HG02870 (cell line): ENCODE results near the gene TBC1D5.
A peak's percentile ranks its signal among the peaks of the same experiment; 100 is the strongest.
"Not testable (repeated sequence)": the region's sequence is repeated elsewhere in the genome, so short reads cannot be mapped to it uniquely, and the experiment has no call there.

ENCODE experiments used
- ATAC-seq: cut with Tn5 transposase; IDR thresholded peaks from one replicate; pipeline ENCODE4 v1.9.1; 2021; ENCODE audit warnings: mild to moderate bottlenecking, moderate library complexity; ENCODE audit not compliant: unreplicated experiment

Gene TBC1D5

GRCh38 chr3:17372362-17373210, 369.8 kb downstream of the TBC1D5 start:
- no peak for ATAC-seq

DNA sequence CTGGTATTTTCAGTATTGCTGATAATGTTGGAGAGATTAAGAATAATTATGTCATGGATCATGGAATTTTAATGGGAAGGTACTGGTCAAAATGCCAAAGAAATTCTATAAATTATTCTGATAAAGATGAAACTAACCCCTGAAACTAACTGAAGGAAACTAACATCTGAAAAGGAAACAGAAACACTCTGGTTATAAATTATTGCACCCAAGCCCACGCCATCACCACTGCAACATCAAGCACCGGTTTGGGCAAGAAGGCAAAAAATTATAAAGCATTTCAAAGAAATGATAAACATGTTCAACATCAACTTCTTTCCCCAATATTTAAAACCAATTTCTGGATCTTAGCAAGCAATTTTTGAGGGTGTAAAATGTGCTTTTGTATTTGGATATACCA, 372.5 kb downstream of the TBC1D5 start:
- ATAC-seq: no peak

DNA sequence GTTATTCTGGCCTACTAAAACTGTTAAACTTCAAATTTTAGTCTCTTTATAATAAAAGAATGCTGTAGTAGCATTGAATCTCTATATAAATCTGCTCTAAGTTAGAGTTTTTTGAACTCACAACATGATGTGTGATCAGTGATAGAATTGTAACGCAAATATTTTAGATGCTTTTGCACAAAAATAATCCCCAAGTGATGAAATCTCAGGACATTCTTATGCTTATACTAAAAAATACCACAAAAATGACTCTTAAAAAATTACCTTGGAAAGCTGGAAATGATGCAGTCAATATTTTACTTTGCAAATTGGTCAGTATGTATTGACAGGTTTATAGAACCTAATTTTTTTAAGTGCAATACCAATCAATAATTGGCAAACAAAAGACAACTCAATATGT, 375.3 kb downstream of the TBC1D5 start:
- no peak for ATAC-seq

GRCh38 chr3:17360991-17361390, 381.4 kb downstream of the TBC1D5 start:
- no peak for ATAC-seq

DNA sequence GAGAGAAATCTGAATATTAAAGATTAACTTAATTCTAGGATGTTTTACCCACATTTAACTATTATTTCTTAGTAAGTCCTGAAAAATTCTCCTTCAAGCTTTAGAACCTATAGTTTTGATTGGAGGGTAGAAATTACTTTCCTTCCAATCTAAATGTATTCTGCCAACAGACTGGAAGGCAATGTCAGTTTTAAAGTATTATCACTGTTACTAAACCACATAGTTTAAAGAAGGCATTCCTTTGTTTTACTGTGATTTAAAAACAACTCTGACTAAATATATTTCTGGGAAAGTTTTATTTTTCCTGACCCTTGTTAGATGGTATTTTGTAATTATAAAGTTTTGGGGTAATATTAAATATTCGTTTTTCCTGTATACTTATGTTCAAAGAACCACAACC, 382.5 kb downstream of the TBC1D5 start:
- no peak for ATAC-seq

GRCh38 chr3:17357035-17357710, 385.3 kb downstream of the TBC1D5 start:
- ATAC-seq: no peak

DNA sequence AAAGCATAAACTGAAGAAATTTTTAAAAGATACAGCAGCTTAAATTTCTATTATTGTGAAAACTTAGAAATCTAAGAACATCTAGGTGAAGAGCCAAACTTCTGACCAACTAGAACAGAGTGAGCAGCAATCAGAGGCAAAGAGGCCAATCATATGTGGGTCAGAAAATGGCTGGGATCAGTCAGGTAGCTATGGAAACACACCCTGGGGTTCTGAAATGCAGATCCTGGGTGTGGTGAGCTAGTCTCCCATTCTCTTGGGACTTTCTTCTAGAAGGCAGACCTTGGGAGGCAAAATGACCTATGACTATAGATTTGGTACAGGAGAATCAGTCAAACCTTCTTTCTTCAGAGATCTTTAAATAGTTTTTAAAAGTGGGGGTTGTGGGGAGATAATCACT, 385.8 kb downstream of the TBC1D5 start:
- no peak for ATAC-seq

DNA sequence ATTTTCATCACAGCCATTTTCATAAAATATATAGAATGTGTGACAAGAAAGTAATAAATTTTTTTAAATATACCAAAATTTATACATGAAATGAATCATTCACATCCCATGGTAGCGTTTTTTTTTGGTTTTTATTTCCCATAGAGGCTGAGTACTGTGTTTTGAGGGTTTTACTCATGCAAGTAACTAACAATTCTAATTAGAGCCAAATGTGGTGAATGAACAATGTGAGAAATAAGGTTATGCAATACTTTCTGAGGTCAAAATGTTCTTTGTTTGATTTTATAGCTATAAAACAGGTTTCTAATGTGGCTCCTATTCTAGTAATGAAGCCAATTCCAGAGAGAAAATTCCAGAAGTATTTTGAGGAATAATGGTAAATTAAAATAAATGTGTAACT, 386.8 kb downstream of the TBC1D5 start:
- ATAC-seq: no peak

DNA sequence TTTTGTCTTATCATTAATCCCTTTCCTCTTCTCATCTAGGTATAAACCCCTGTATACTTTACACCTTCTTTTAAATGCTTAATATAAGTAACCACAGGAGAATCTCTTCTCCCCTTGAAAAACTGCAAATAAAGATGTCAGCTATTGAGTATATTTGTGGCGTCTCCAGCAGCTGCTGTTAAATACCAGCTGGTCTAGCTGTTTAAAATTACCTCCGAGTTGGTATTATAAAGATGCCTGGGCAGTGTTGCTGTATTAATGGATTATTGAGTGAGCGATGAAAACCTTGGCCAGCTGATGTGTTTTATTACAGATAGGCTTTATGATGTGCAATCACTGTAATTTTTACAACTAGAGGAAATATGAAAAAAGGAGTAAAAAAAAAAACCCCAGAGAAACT, 388.1 kb downstream of the TBC1D5 start:
- no peak for ATAC-seq

- no peak for ATAC-seq
Observed at GRCh38 chr3:17352620-17353019, 389.8 kb downstream of the TBC1D5 start.

GRCh38 chr3:17351193-17351592, 391.2 kb downstream of the TBC1D5 start:
- ATAC-seq: not testable (repeated sequence)

DNA sequence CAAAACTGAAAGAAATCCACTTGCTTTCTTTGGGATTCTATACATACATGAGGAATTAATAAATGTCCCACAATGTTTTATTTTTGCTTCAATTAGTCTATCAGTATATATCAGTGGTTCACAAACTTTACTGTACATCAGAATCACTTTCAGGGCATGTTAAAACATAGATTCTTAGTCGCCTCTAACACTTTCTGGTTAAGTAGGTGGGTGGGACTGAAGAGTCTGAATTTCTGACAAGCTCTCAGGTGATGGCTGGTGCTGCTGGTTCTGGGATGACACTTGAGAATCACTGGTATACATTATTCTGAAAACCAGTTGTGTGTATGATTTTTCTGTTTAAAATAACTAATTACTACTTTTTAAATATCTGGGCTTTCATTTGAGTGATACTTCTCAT, 393.3 kb downstream of the TBC1D5 start:
- ATAC-seq: peak; percentile 65

- ATAC-seq: no peak
Observed at GRCh38 chr3:17342119-17342518, 400.3 kb downstream of the TBC1D5 start.

DNA sequence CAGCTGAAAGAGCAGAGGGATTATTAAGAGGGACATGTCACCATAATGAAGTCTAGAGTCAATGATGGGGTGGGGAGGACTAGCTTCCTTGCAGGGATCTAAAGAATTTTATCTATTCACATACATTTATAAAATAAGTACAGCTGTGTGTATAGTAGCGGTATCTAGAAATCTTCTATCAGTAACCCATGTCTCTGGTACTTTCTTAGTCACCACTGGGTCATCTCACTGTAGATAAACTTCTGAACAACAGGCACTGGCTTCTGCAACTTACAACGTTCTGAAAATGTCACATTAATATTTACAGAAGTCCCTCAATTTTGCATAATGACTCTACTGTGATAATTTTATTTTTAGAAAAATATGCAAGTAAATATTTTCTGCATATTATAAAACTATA, 401.7 kb downstream of the TBC1D5 start:
- no peak for ATAC-seq

DNA sequence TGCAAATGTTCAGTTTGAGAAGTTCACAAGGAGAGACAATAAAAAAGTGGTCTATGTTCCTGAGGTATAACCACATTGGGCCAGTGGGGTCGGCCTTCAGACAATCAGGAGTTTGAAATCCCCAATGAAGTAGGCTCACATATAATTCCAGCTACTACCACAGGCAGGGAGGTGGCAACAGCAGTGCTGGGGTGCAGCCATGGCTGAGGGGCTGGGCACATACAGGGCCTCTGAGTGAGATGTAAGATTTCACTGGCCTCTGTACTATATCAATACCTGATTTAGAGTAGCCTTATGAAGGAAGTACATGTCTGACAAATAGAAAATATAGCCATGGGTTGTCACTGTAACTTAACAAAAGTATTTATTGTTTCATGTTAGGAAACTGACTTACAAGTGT, 402.2 kb downstream of the TBC1D5 start:
- no peak for ATAC-seq

- no peak for ATAC-seq
Observed at GRCh38 chr3:17339132-17339575, 403.3 kb downstream of the TBC1D5 start.

GRCh38 chr3:17336291-17336690, 406.1 kb downstream of the TBC1D5 start:
- ATAC-seq: no peak

DNA sequence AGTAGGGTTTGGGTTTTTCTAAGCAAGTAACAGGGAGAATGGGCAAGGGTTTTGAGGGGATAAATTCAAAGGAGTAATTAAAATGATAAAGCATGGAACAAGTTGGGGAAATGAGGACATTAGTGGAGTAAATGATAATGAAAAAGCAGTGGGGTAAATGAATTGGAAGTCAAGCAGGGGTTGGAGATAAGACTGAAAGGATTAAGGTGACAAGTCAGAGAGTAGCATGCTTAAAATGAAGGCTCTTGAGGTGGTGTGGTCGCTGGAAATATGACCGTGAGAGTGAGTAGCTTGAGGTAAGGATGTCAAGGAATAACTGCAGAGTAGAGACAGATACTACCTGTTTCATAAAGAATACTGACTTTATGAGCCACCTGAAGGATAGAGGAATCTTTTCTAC, 408.5 kb downstream of the TBC1D5 start:
- ATAC-seq: no peak

DNA sequence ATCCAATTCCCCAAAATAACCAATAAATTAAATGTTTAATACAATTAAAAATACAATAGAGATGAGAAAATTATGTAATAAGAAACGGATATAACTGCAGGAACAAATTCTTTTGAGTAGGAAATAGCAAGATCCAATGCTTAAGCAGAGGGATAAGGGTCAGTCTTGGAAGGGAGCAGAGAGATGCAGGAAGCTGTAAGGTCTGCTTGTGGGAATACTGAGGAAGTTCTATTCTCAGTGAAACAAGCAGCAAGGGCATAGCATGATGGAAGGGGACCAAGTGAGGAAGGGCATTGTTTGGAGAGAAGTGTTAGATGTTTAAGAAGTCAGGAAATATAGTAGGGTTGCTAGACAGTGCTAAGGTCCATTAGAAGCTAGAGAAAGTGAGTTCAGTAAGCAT, 409.0 kb downstream of the TBC1D5 start:
- no peak for ATAC-seq

DNA sequence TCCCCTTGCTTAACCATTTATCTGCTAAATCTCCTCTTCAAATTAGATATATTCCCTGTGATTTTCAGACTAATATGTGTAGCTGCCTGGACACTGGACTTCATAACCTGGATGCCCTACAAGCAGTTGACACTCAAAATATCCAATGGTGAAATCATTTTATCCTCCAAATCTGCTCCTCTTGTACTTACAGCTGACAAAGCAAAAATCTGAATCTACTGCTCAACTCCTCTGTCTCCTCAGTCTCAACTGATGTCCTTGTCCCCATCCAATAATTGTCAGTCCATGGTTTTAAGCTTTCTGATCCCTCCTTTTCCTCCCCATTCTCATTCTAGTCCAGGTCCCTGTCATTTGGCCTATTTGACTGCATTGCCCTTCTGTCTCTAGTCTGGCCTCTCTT, 411.8 kb downstream of the TBC1D5 start:
- ATAC-seq: no peak

- no peak for ATAC-seq
Observed at GRCh38 chr3:17329927-17330326, 412.5 kb downstream of the TBC1D5 start.

GRCh38 chr3:17322106-17322793, 420.2 kb downstream of the TBC1D5 start:
- ATAC-seq: peak; percentile 57
